NCI-H345 (cell line): Measurements from ENCODE around the gene FUCA1.
"Not testable (repeated sequence)": the region's sequence is repeated elsewhere in the genome, so short reads cannot be mapped to it uniquely, and the experiment has no call there.

ENCODE experiments used
- DNase-seq: peaks from one replicate; lab custom pipeline; 2025; lab: John Stamatoyannopoulos, UW

Gene FUCA1

GRCh38 chr1:23895993-23896392, 27.9 kb upstream of the FUCA1 start:
- no peak for DNase-seq

- no peak for DNase-seq
Observed at GRCh38 chr1:23895082-23895481, 27.0 kb upstream of the FUCA1 start.

GRCh38 chr1:23889074-23889473, 21.0 kb upstream of the FUCA1 start:
- no peak for DNase-seq

- no peak for DNase-seq
Observed at GRCh38 chr1:23885222-23885621, 17.1 kb upstream of the FUCA1 start.

GRCh38 chr1:23882746-23883145, 14.7 kb upstream of the FUCA1 start:
- no peak for DNase-seq

GRCh38 chr1:23879809-23880208, 11.7 kb upstream of the FUCA1 start:
- DNase-seq, result no peak

GRCh38 chr1:23878668-23879067, 10.6 kb upstream of the FUCA1 start:
- DNase-seq, result no peak

GRCh38 chr1:23875382-23875781, 7.3 kb upstream of the FUCA1 start:
- DNase-seq, result no peak

- DNase-seq, result no peak
Observed at GRCh38 chr1:23872421-23872820, 4.3 kb upstream of the FUCA1 start.

- no peak for DNase-seq
Observed at GRCh38 chr1:23869051-23869450, 961 bp upstream of the FUCA1 start.

- DNase-seq, result peak; percentile 64
Observed at GRCh38 chr1:23868557-23869016, 497 bp upstream of the FUCA1 start.

GRCh38 chr1:23867542-23867894, 572 bp downstream of the FUCA1 start:
- no peak for DNase-seq

GRCh38 chr1:23865543-23865930, 2.6 kb downstream of the FUCA1 start:
- DNase-seq, result no peak

GRCh38 chr1:23864801-23865542, 3.1 kb downstream of the FUCA1 start:
- DNase-seq, result no peak

- no peak for DNase-seq
Observed at GRCh38 chr1:23862640-23863039, 5.5 kb downstream of the FUCA1 start.

GRCh38 chr1:23854568-23854967, 13.5 kb downstream of the FUCA1 start:
- DNase-seq, result no peak

GRCh38 chr1:23853124-23853523, 15.0 kb downstream of the FUCA1 start:
- DNase-seq, result not testable (repeated sequence)

GRCh38 chr1:23851406-23851805, 16.7 kb downstream of the FUCA1 start:
- not testable (repeated sequence) for DNase-seq

GRCh38 chr1:23848673-23849616, 19.1 kb downstream of the FUCA1 start:
- DNase-seq, result no peak

GRCh38 chr1:23847482-23848095, 20.5 kb downstream of the FUCA1 start:
- not testable (repeated sequence) for DNase-seq

GRCh38 chr1:23845163-23845562, 22.9 kb downstream of the FUCA1 start:
- DNase-seq, result no peak

- DNase-seq, result no peak
Observed at GRCh38 chr1:23843644-23844043, 24.4 kb downstream of the FUCA1 start.

- DNase-seq, result peak; percentile 69
Observed at GRCh38 chr1:23838401-23838866, 29.7 kb downstream of the FUCA1 start.
